SK-N-SH treated with all-trans-retinoic acid at 6 μM for 48 hours (cell line): ENCODE data around the gene SCRT2.

Source experiments
- ARNTL ChIP-seq: fragments of 450-650 bp; formaldehyde crosslinking; IDR thresholded peaks from 2 replicates; pipeline ENCODE4 v1.5.0; 2020; ENCODE audit warnings: low read depth, mild to moderate bottlenecking, moderate library complexity, borderline replicate concordance
- BACH2 ChIP-seq: fragments of 250-450 bp; sonication (Bioruptor Pico); IDR thresholded peaks from 2 replicates; pipeline ENCODE4 v1.9.0; 2021; ENCODE audit warnings: mild to moderate bottlenecking, borderline replicate concordance
- GLIS3 ChIP-seq: fragments of 250-450 bp; sonication (Bioruptor Pico); IDR thresholded peaks from 2 replicates; pipeline ENCODE4 v1.5.0; 2020; ENCODE audit warnings: mild to moderate bottlenecking, moderate library complexity
- ISL1 ChIP-seq: fragments of 250-450 bp; sonication (Bioruptor Pico); IDR thresholded peaks from 2 replicates; pipeline ENCODE4 v2.1.2; 2022; ENCODE audit warnings: mild to moderate bottlenecking, moderate library complexity
- RARB ChIP-seq: fragments of 250-450 bp; sonication (Bioruptor Pico); IDR thresholded peaks from 2 replicates; pipeline ENCODE4 v1.8.0; 2021; ENCODE audit warnings: mild to moderate bottlenecking, moderate library complexity
- TCF4 ChIP-seq: fragments of 250-450 bp; sonication (Bioruptor Pico); IDR thresholded peaks from 2 replicates; pipeline ENCODE4 v1.8.0; 2021; ENCODE audit warnings: mild to moderate bottlenecking, moderate library complexity, borderline replicate concordance
- TOX ChIP-seq: fragments of 250-450 bp; sonication (Bioruptor Pico); IDR thresholded peaks from 2 replicates; pipeline ENCODE4 v1.8.0; 2021; ENCODE audit warnings: mild to moderate bottlenecking, moderate library complexity, borderline replicate concordance
- ZFP3 ChIP-seq: fragments of 250-450 bp; sonication (Bioruptor Pico); IDR thresholded peaks from 2 replicates; pipeline ENCODE4 v1.5.0; 2020; ENCODE audit warnings: mild to moderate bottlenecking, moderate library complexity
- ZNF565 ChIP-seq: fragments of 450-650 bp; formaldehyde crosslinking; conservative IDR thresholded peaks from 2 replicates; pipeline ENCODE4 v1.5.0; 2020; ENCODE audit warnings: low read depth, mild to moderate bottlenecking, moderate library complexity
- ZNF70 ChIP-seq: fragments of 450-650 bp; formaldehyde crosslinking; IDR thresholded peaks from 2 replicates; pipeline ENCODE4 v1.5.0; 2020; ENCODE audit warnings: mild to moderate bottlenecking, moderate library complexity
- ZNF8 ChIP-seq: fragments of 450-650 bp; formaldehyde crosslinking; IDR thresholded peaks from 2 replicates; pipeline ENCODE4 v1.5.0; 2020; ENCODE audit warnings: mild to moderate bottlenecking, moderate library complexity
- TF ChIP-seq, protein P1 (sequence below): fragments of 250-450 bp; sonication (Bioruptor Pico); IDR thresholded peaks from 2 replicates; pipeline ENCODE4 v1.5.0; 2020; ENCODE audit warnings: mild to moderate bottlenecking, moderate library complexity
- TF ChIP-seq, protein P2 (sequence below): fragments of 250-450 bp; sonication (Bioruptor Pico); IDR thresholded peaks from 2 replicates; pipeline ENCODE4 v1.5.1; 2020; ENCODE audit warnings: low read depth, mild to moderate bottlenecking, moderate library complexity
- TF ChIP-seq, protein P3 (sequence below): fragments of 250-450 bp; sonication (Bioruptor Pico); IDR thresholded peaks from 2 replicates; pipeline ENCODE4 v1.8.0; 2020; ENCODE audit warnings: mild to moderate bottlenecking, moderate library complexity, borderline replicate concordance

DNA sequence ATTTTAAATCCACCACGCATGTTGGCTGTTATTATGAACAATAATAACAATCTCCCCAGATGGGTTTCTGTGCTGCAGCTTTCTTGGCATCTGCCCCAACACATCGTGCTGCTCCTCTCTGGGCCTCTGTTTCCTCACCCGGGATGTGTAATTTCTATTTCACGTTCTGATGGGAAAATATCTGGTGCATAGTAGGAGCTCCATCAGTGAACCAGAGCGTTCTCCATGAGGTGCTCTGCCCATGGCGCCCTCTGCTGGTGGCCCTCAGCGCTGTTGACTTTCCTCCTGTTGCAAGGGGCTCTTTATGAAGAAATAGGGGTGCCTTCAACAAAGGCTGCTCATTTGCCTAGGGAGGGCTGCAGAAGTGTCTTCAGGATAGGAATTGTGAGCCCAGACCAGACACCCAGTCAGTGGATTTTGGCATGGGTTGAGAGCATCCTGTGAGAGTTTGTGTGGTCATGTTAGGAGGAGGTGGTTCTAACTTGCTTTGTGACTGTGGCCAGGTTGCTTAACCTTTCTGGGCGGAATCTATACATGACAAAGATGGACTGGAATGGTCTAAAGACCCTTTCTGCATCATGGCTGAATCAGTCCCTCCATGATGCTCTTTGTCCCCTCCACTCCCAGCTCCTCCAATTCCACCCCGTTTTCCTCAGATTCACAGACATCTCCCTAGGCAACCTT, 8.1 kb downstream of the SCRT2 start:
- TF ChIP-seq ZFP3 (CRISPR knock-in tag) (no peak), ARNTL (CRISPR knock-in tag) (no peak), ZNF8 (CRISPR knock-in tag) (no peak), ZNF565 (CRISPR knock-in tag) (no peak), RARB (CRISPR knock-in tag) (no peak), BACH2 (CRISPR knock-in tag) (no peak), TOX (CRISPR knock-in tag) (no peak), TCF4 (CRISPR knock-in tag) (no peak), ISL1 (CRISPR knock-in tag) (no peak), GLIS3 (no peak), ZNF70 (CRISPR knock-in tag) (no peak)
- TF ChIP-seq, protein P1, sequence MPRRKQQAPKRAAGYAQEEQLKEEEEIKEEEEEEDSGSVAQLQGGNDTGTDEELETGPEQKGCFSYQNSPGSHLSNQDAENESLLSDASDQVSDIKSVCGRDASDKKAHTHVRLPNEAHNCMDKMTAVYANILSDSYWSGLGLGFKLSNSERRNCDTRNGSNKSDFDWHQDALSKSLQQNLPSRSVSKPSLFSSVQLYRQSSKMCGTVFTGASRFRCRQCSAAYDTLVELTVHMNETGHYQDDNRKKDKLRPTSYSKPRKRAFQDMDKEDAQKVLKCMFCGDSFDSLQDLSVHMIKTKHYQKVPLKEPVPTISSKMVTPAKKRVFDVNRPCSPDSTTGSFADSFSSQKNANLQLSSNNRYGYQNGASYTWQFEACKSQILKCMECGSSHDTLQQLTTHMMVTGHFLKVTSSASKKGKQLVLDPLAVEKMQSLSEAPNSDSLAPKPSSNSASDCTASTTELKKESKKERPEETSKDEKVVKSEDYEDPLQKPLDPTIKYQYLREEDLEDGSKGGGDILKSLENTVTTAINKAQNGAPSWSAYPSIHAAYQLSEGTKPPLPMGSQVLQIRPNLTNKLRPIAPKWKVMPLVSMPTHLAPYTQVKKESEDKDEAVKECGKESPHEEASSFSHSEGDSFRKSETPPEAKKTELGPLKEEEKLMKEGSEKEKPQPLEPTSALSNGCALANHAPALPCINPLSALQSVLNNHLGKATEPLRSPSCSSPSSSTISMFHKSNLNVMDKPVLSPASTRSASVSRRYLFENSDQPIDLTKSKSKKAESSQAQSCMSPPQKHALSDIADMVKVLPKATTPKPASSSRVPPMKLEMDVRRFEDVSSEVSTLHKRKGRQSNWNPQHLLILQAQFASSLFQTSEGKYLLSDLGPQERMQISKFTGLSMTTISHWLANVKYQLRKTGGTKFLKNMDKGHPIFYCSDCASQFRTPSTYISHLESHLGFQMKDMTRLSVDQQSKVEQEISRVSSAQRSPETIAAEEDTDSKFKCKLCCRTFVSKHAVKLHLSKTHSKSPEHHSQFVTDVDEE, result no peak
- TF ChIP-seq, protein P2, sequence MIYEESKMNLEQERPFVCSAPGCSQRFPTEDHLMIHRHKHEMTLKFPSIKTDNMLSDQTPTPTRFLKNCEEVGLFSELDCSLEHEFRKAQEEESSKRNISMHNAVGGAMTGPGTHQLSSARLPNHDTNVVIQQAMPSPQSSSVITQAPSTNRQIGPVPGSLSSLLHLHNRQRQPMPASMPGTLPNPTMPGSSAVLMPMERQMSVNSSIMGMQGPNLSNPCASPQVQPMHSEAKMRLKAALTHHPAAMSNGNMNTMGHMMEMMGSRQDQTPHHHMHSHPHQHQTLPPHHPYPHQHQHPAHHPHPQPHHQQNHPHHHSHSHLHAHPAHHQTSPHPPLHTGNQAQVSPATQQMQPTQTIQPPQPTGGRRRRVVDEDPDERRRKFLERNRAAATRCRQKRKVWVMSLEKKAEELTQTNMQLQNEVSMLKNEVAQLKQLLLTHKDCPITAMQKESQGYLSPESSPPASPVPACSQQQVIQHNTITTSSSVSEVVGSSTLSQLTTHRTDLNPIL (CRISPR knock-in tag), result no peak
- TF ChIP-seq, protein P3, sequence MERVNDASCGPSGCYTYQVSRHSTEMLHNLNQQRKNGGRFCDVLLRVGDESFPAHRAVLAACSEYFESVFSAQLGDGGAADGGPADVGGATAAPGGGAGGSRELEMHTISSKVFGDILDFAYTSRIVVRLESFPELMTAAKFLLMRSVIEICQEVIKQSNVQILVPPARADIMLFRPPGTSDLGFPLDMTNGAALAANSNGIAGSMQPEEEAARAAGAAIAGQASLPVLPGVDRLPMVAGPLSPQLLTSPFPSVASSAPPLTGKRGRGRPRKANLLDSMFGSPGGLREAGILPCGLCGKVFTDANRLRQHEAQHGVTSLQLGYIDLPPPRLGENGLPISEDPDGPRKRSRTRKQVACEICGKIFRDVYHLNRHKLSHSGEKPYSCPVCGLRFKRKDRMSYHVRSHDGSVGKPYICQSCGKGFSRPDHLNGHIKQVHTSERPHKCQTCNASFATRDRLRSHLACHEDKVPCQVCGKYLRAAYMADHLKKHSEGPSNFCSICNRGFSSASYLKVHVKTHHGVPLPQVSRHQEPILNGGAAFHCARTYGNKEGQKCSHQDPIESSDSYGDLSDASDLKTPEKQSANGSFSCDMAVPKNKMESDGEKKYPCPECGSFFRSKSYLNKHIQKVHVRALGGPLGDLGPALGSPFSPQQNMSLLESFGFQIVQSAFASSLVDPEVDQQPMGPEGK (CRISPR knock-in tag), result no peak
